Inflammatory macrophage (primary cell): ENCODE measurements around the gene ULK3.

ENCODE experiments used
- DNase-seq, 2 donors: peaks; one replicate each; pipeline ENCODE4 v3.0.0-alpha.2; 2020 to 2022

Gene ULK3

GRCh38 chr15:74840851-74841775 is 1.8 kb downstream of the ULK3 start:
- DNase-seq, result no peak

DNA sequence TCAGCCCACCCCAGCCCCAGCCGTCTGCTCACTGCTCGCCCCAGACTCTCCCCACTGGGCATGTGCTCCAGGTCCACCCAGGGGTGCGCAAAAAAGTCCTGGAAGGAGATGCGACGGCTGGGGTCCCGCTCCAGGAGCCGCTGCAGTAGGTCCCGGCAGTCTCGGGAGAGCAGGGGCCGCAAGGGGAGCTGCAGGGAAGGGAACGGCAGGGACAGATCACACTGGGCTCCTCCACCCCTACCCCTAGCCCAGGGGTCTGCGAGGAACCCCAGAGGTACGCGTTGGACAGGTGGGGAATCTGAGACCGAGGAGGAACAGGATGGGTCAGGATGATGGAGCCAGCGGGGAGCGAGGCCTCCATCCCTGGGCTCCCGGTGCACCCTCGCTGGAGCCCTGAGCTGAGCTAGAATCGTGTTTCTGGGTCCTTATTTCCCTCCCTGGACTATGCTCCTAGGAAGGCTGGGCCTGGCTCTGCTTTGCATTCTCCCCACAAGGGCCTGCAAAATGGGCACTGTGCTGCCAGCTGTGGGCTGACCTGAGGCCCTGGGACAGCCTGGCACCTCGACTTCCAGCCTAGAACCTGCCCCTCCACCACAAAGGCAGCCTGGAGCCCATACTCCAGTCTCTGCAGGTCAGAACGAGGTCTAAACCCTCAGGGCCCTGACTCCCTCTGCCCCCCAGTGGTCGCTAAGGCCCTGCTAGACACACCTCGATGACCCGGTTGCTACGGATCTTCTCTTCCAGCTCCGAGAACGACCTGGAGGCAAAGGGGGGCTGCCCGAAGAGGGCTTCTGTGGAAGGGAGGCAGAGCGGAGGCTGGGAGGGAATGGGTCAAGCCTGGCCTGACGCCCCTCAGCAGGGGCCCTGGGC is 3.2 kb downstream of the ULK3 start:
- no peak for DNase-seq

GRCh38 chr15:74838746-74839525 is 4.0 kb downstream of the ULK3 start:
- no peak for DNase-seq

DNA sequence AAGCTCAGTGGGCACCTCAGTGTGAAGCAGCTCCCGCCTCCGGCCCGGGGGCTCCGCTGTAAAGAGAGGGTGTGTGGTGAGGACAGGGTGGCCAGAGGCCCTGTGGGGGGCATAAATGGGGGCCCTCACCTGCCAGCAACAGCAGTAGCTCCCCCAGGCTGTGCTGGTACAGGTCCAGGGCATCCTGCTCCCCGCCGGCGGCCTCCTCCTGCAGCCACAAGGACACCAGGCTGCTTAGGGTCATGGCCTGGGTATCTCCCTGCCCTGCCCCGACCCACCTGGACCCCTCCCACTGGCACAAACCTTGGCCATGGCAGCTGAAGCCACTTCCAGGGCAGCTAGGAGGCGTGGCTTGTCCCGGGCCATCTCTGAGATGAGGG is 4.8 kb downstream of the ULK3 start:
- no peak for DNase-seq

- DNase-seq, result no peak
Observed at GRCh38 chr15:74837482-74838136, 5.3 kb downstream of the ULK3 start.

GRCh38 chr15:74836846-74837245 is 6.1 kb downstream of the ULK3 start:
- no peak for DNase-seq

GRCh38 chr15:74835312-74835823 is 7.6 kb downstream of the ULK3 start:
- DNase-seq, result peak; percentile 60 to 63

- peak; percentile 28 to 72 for DNase-seq
Observed at GRCh38 chr15:74833376-74834107, 9.4 kb downstream of the ULK3 start.

- DNase-seq, result peak in 1 of 2 donors; percentile 46
Observed at GRCh38 chr15:74832826-74833225, 10.1 kb downstream of the ULK3 start.

GRCh38 chr15:74831813-74832495 is 11.0 kb downstream of the ULK3 start:
- DNase-seq, result no peak

- DNase-seq, result no peak
Observed at GRCh38 chr15:74830868-74831267, 12.1 kb downstream of the ULK3 start.

GRCh38 chr15:74829991-74830390 is 13.0 kb downstream of the ULK3 start:
- no peak for DNase-seq

DNA sequence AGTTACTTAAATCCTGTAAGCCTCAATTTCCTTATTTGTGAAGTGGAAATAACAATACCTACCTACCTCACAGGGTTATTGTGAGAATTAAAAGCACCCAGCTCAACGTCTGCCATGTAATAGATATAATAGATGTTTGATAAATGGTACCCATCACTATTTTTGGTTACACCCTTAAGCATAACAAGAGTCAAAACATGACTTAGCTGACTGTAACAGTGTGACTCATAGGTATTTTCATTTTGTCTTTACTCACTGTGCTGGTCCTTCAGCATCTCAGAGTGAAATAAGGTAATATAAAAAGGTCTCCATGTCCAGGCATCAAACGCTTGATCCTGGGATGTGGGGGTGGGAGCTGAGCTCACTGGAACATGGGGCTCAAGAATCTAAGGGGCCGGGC is 13.5 kb downstream of the ULK3 start:
- DNase-seq, result no peak

DNA sequence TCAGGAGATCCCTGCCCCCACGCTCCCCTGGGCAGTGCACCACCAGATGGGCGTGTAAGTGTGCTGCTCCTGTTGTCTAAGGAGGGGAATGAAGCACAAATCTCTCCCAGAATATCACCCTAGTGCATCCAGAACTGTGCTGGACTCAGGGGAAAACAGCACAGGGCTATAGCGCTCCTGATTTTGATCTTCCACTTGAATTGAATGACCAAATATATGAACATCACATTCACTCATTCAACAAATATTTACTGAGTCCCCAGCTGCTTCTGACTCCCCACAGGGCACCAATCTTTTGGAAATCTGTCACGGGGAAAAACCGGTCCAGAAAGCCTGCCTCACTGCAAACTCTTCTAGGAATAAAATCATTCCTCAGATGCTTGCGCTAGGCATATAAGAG is 14.1 kb downstream of the ULK3 start:
- DNase-seq, result no peak

GRCh38 chr15:74827614-74828013 is 15.3 kb downstream of the ULK3 start:
- no peak for DNase-seq

DNA sequence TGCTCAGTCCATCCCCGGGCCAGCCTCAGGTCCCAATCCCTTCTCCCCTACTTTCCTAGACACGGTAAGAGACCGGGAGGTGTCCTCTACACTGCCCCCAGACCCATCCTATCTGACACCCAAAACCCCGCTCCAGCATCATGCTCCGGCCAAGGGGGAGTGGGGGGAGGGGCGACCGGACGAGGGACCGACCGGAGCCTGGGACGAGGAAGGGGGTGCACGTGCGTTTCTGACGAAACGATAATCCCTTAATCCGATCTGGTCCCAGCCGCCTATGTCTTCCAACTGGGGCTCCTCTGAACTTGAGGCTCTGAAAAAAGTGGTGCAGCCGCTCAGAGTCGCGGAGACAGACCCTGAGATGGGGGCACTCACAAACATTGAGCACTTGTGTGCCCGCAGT is 16.0 kb downstream of the ULK3 start:
- DNase-seq, result no peak

DNA sequence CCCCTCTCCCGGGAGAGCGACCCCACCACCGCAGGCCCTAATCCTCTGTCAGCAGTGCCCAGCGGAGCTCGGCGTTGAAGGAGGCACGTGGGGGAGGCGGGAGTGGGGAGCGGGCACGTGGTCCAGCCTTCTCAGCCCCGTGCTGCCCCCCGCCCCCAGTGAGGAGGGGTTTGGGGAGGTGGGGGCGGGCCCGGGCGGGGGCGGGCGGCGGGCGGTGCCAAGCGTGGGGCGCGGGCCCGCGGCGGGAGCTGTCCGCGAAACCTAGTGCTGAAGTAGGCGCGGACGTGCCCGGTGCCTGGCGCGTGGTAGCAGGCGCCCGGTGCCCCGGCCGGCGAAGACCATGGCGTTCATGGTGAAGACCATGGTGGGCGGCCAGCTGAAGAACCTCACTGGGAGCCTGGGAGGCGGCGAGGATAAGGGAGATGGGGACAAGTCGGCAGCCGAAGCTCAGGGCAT is 16.6 kb downstream of the ULK3 start, which contains the start of gene CPLX3:
Gene CPLX3, plus strand, starts transcription at position 264 of the 456 bp plus-strand sequence. Its CDS starts 77 bp downstream, at position 341.
- peak in 1 of 2 donors; percentile 21 for DNase-seq

DNA sequence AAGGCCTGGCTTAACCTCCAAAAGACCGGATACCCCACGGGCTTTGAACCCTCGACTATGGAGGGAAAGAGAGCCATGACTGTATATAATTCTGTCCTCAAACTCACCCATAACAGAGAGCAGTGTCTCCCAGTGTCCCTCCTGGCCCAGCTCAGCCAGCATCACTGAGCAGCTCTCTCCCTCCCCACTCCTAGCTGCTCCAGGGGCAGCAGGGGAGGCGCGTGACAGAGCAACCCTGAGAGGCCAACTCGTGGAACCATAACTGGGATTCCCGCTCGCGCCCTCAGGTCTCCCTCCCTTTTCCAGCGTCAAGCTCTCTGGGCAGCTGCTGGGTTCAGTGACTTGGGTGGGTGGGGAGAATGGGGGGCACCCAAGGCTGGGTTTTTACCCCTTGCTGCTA is 17.1 kb downstream of the ULK3 start:
- no peak for DNase-seq

- DNase-seq, result no peak
Observed at GRCh38 chr15:74824976-74825375, 18.0 kb downstream of the ULK3 start.

- no peak for DNase-seq
Observed at GRCh38 chr15:74823324-74823723, 19.6 kb downstream of the ULK3 start.
